ENCODE measurements around the gene SLC6A19. TPM values are rescaled to one million over a fixed set of nuclear protein-coding genes. Genes with fewer than 3 reads are reported as not detected.

Gene SLC6A19
- total and polyA plus RNA-seq, 4 donors, result 0.17 to 4.9 (median 0.91) TPM

DNA sequence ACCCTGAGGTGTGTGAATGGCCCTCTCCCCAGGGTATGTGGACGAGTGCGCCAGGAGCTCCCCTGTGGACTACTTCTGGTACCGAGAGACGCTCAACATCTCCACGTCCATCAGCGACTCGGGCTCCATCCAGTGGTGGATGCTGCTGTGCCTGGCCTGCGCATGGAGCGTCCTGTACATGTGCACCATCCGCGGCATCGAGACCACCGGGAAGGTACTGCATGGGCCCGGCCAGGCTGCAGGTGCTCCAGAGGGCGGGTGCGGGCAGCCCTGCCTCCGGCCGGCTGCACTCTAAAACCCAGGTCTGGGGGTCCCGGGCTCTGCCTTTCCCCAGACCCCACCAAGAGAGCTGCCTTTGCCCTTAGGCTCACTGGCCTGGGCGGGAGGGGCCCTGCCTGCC, 10.9 kb downstream of the SLC6A19 start:
- no peaks in the 10 kb centered on the region for H3K36me3 ChIP-seq (ENCODE audit: control insufficient read depth in 4 of 4, insufficient read depth in 3 of 4, low read depth in 1 of 4, low read length in 3 of 4)
- no peaks in the 10 kb centered on the region for H3K27me3 ChIP-seq (ENCODE audit: control insufficient read depth in 4 of 4, insufficient read depth in 4 of 4, low read length in 3 of 4)
- H3K4me3 ChIP-seq (ENCODE audit: low read depth in 1 of 3, low read length in 3 of 3), result no peak overlapping the region
- H3K4me1 ChIP-seq (ENCODE audit: control insufficient read depth in 4 of 4, insufficient read depth in 4 of 4, low read length in 3 of 4), result no peaks in the 10 kb centered on the region
- H3K9me3 ChIP-seq (ENCODE audit: control insufficient read depth in 4 of 4, low read length in 3 of 4), result peaks cover 0 to 2% (median 0%) of the 10 kb centered on the region in 4 donors
- no peak overlapping the region for H3K27ac ChIP-seq (ENCODE audit: low read depth in 1 of 2, low read length in 2 of 2)
- H3K9ac ChIP-seq (ENCODE audit: low read depth in 1 of 2, low read length in 2 of 2), result no peak overlapping the region
- DNase-seq (ENCODE audit: low spot score), result no peak
- WGBS, result 96% methylated on average over 20 of the region's 20 CpGs
- TF ChIP-seq FOXA2 (IDR thresholded peaks at IDR 0.05) (no peak), EGR1 (IDR thresholded peaks at IDR 0.05; ENCODE audit: low read depth in 2 of 2) (no peak), FOXA1 (IDR thresholded peaks at IDR 0.05) (no peak), GABPA (IDR thresholded peaks at IDR 0.05 in 1 of 2, conservative IDR thresholded peaks at IDR 0.05 in 1 of 2) (no peak), YY1 (IDR thresholded peaks at IDR 0.05) (no peak), RXRA (IDR thresholded peaks at IDR 0.05) (no peak), SP1 (IDR thresholded peaks at IDR 0.05) (no peak), RAD21 (IDR thresholded peaks at IDR 0.05) (no peak), HNF4G (IDR thresholded peaks at IDR 0.05) (no peak)
- TF ChIP-seq, protein P1, sequence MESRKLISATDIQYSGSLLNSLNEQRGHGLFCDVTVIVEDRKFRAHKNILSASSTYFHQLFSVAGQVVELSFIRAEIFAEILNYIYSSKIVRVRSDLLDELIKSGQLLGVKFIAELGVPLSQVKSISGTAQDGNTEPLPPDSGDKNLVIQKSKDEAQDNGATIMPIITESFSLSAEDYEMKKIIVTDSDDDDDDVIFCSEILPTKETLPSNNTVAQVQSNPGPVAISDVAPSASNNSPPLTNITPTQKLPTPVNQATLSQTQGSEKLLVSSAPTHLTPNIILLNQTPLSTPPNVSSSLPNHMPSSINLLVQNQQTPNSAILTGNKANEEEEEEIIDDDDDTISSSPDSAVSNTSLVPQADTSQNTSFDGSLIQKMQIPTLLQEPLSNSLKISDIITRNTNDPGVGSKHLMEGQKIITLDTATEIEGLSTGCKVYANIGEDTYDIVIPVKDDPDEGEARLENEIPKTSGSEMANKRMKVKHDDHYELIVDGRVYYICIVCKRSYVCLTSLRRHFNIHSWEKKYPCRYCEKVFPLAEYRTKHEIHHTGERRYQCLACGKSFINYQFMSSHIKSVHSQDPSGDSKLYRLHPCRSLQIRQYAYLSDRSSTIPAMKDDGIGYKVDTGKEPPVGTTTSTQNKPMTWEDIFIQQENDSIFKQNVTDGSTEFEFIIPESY (IDR thresholded peaks at IDR 0.05), result no peak
- TF ChIP-seq, protein P2, sequence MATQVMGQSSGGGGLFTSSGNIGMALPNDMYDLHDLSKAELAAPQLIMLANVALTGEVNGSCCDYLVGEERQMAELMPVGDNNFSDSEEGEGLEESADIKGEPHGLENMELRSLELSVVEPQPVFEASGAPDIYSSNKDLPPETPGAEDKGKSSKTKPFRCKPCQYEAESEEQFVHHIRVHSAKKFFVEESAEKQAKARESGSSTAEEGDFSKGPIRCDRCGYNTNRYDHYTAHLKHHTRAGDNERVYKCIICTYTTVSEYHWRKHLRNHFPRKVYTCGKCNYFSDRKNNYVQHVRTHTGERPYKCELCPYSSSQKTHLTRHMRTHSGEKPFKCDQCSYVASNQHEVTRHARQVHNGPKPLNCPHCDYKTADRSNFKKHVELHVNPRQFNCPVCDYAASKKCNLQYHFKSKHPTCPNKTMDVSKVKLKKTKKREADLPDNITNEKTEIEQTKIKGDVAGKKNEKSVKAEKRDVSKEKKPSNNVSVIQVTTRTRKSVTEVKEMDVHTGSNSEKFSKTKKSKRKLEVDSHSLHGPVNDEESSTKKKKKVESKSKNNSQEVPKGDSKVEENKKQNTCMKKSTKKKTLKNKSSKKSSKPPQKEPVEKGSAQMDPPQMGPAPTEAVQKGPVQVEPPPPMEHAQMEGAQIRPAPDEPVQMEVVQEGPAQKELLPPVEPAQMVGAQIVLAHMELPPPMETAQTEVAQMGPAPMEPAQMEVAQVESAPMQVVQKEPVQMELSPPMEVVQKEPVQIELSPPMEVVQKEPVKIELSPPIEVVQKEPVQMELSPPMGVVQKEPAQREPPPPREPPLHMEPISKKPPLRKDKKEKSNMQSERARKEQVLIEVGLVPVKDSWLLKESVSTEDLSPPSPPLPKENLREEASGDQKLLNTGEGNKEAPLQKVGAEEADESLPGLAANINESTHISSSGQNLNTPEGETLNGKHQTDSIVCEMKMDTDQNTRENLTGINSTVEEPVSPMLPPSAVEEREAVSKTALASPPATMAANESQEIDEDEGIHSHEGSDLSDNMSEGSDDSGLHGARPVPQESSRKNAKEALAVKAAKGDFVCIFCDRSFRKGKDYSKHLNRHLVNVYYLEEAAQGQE (IDR thresholded peaks at IDR 0.05), result no peak
- TF ChIP-seq, protein P3, sequence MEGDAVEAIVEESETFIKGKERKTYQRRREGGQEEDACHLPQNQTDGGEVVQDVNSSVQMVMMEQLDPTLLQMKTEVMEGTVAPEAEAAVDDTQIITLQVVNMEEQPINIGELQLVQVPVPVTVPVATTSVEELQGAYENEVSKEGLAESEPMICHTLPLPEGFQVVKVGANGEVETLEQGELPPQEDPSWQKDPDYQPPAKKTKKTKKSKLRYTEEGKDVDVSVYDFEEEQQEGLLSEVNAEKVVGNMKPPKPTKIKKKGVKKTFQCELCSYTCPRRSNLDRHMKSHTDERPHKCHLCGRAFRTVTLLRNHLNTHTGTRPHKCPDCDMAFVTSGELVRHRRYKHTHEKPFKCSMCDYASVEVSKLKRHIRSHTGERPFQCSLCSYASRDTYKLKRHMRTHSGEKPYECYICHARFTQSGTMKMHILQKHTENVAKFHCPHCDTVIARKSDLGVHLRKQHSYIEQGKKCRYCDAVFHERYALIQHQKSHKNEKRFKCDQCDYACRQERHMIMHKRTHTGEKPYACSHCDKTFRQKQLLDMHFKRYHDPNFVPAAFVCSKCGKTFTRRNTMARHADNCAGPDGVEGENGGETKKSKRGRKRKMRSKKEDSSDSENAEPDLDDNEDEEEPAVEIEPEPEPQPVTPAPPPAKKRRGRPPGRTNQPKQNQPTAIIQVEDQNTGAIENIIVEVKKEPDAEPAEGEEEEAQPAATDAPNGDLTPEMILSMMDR (IDR thresholded peaks at IDR 0.05; ENCODE audit: low read depth, low read length, missing input control), result no peak
- TF ChIP-seq, protein P4, sequence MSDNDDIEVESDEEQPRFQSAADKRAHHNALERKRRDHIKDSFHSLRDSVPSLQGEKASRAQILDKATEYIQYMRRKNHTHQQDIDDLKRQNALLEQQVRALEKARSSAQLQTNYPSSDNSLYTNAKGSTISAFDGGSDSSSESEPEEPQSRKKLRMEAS (IDR thresholded peaks at IDR 0.05), result no peak

DNA sequence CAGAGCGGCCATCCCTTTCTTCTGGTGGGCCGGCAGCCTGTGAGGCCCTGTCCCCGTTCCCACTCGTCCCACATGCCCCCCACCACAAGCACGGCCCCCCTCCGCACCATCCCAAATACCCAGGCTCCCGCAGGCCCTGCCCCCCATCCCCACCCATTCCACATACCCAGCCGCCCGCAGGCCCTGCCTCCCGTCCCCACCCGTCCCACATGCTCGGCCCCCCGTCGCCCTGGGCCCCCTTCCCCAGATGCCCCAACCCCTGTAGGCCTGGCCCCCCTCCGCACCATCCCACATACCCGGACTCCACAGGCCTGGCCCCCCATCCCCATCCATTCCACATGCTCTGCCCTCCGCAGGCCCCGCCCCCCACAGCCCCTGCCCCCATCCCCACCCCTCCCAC, 11.5 kb downstream of the SLC6A19 start:
- 89% methylated on average over 18 of the region's 18 CpGs for WGBS
- no peak for DNase-seq (ENCODE audit: low spot score)
- no peak for TF ChIP-seq HNF4A (conservative IDR thresholded peaks at IDR 0.05)
- Histone ChIP-seq H3K27ac (ENCODE audit: low read depth in 1 of 2, low read length in 2 of 2) (no peak overlapping the region), H3K9me3 (ENCODE audit: control insufficient read depth in 4 of 4, low read length in 3 of 4) (peaks cover 0 to 2% (median 0%) of the 10 kb centered on the region in 4 donors), H3K9ac (ENCODE audit: low read depth in 1 of 2, low read length in 2 of 2) (no peak overlapping the region), H3K36me3 (ENCODE audit: control insufficient read depth in 4 of 4, insufficient read depth in 3 of 4, low read depth in 1 of 4, low read length in 3 of 4) (no peaks in the 10 kb centered on the region), H3K27me3 (ENCODE audit: control insufficient read depth in 4 of 4, insufficient read depth in 4 of 4, low read length in 3 of 4) (no peaks in the 10 kb centered on the region), H3K4me3 (ENCODE audit: low read depth in 1 of 3, low read length in 3 of 3) (no peak overlapping the region), H3K4me1 (ENCODE audit: control insufficient read depth in 4 of 4, insufficient read depth in 4 of 4, low read length in 3 of 4) (no peaks in the 10 kb centered on the region)
